NCI-H510A treated with DMSO at 0.1 percent for 48 hours (cell line): ENCODE results near the gene TMEM61.
A peak's percentile ranks its signal among the peaks of the same experiment; 100 is the strongest.
"Not testable (repeated sequence)": the region's sequence is repeated elsewhere in the genome, so short reads cannot be mapped to it uniquely, and the experiment has no call there.

Source experiments
- DNase-seq: peaks from one replicate; lab custom pipeline; 2025; lab: John Stamatoyannopoulos, UW

Gene TMEM61

GRCh38 chr1:54980528-54981241 lies at the start of gene TMEM61:
Gene TMEM61 (plus strand): TSS chr1:54980628. CDS start chr1:54981066, 438 bp downstream.
- peak; percentile 28 for DNase-seq

DNA sequence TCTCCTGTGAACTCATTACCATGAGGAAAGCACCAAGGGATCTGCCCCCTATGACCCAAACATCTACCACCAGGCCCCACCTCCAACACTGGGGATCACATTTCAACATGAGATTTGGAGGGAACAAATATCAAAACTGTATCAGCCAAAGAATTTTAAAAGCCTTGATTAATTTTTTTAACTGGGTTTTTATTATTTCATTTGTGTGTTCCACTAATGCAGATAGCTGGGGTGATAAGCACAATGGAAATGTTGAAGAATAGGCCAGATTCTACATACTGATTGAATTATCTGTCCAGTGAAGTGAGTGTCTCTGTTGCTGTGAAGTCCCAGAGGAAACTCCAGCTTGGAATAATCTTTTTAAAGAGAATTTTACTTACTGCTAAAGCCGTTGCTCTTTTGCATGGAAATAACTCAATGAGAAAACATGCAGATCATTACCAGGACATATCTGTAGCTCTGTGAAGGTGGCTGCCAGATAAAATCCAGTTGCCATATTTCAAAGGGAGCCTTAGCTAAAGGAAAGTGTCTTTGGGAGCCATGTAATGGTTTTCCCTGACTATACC lies 49.1 kb upstream of the TMEM61 start:
- DNase-seq, result no peak

- DNase-seq, result not testable (repeated sequence)
These were observed 46.3 kb upstream of the TMEM61 start for GRCh38 chr1:54934081-54934480.

- DNase-seq, result no peak
These were observed 45.6 kb upstream of the TMEM61 start for GRCh38 chr1:54934869-54935268.

- DNase-seq, result no peak
These were observed 43.6 kb upstream of the TMEM61 start for GRCh38 chr1:54936791-54937190.

DNA sequence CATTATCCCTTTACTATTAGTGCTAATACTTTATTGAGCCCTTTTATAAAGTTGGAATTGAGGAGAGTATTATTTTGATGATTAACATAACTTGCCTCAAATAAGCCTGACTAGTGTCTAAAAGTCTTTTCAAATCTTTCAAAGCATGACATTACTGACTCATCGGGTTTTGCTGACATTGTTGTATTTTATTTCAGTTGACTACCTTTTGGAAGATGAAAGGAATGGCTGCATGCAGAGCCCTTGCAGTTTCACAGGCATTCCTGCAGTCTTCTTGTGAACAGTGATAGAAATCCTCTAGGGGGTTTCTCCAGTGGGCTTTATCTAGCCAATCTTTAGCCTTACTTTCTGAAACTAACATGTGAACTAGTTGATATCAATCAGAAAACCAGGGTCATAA lies 43.0 kb upstream of the TMEM61 start:
- no peak for DNase-seq

GRCh38 chr1:54938955-54939354 lies 41.5 kb upstream of the TMEM61 start:
- not testable (repeated sequence) for DNase-seq

DNA sequence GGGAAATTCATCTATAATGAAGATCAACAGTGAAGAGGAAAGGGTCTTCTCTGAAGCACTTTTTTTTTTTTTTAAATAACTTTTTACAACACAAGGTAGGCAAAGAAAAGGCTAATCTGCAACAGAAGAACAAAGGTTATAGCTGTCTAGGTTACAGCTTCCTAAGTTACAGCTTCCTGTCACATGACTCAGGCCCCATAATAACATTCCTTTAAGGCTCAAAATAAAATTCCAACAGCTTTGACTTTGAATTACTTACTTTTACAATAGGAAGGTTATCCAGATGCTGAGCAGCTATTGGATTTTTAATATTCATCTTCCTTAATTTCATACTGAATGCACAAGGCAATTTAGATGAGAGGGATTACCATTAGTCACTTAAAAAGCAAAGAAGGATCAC lies 40.4 kb upstream of the TMEM61 start:
- no peak for DNase-seq

DNA sequence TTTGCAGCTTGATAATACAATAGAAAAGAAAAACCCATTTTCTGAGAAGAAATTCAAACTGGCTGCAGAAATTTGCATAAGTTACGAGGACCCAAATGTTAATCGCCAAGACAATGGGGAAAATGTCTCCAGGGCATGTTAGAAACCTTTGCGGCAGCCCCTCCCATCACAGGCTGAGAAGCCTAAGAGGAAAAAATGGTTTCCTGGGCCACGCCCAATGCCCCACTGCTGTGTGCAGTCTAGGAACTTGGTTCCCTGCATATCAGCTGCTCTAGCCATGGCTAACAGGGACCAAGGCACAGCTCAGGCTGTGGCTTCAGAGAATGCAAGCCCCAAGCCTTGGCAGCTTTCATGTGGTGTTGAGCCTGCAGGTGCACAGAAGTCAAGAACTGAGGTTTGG lies 37.5 kb upstream of the TMEM61 start:
- no peak for DNase-seq

GRCh38 chr1:54944610-54945392 lies 35.6 kb upstream of the TMEM61 start:
- DNase-seq, result peak; percentile 49

DNA sequence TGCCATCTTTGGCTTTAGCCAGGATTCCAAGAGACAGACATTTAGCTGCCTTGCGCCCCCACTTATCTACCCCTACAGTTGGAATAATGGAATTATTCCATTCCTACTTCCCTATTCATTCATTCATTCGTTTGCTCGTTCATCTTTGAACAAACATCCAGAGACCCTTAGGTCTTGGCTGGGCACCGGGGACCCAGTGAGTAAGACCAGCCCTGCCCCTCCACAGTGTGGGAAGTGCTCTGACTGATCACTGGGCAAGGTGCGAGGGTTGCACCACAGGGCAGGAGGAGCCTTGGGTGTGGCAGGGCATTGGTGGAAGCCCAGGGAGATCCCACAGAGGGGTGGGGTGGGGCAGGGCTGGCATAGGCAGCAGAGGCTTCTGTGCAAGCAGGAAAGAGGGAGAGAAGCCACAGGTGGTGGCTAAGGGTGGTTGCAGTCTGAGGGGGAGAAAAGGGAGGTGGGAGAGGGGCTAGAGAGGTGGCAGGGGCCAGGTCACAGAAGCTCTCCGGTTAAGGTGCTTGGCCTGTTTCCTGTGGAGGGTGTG lies 35.0 kb upstream of the TMEM61 start:
- DNase-seq, result no peak

- DNase-seq, result no peak
These were observed 32.9 kb upstream of the TMEM61 start for GRCh38 chr1:54947540-54947939.

GRCh38 chr1:54949053-54949452 lies 31.4 kb upstream of the TMEM61 start:
- no peak for DNase-seq

DNA sequence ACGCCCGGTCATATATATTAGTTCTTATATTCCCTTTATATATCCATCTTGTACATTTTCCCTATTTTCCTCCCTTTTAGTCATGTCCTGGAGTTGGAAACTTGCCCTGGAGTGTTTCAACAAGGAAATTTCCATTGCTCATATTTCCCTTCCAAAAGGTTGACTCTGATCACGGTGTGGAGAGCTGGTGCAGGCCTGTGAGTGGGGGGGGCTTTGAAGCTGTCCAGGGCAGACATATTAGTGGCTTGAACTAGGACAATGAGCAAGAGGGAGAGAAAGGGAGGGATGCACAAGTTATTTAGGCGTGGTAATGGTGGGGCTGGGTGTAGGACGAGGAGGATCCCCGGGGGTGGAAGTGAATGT lies 30.4 kb upstream of the TMEM61 start:
- DNase-seq, result no peak

- DNase-seq, result peak; percentile 71
These were observed 29.9 kb upstream of the TMEM61 start for GRCh38 chr1:54950369-54951163.

- no peak for DNase-seq
These were observed 28.6 kb upstream of the TMEM61 start for GRCh38 chr1:54951810-54952226.

DNA sequence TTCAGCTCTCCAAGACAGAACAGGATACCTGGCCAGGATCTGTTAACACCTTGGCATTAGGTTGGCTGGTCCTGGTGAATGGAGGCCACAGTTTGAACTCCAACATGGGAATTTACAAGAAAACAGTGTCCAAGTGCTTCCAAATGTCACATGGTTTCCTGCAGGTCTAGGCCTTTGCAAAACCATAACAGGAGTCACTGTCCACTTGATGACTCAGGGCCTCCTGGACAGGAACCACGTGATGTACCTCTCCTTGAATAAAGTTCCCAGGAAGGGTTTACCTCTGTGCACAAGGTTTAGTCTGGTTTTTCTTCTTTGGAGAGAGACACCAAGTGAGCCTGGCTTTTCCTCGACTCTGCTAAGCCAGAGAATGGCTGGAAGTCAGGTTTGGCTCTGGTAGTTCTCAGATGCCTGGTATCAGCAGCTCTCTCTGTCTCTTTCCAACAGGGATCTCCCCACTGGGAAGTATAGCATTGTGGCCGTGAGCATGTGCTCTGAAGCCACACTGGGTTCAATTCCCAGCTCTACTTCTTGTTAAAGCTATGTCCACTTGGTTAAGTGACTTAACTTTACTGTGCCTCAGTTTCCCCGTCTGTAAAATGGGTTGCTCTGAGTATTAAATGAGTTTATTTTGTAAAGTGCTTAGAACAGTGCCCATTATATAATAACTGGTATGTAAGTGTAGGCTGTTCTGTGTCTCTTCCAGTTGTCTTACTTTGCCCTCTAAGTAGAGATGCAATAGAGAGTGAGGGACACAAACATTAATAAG lies 27.3 kb upstream of the TMEM61 start:
- no peak for DNase-seq

DNA sequence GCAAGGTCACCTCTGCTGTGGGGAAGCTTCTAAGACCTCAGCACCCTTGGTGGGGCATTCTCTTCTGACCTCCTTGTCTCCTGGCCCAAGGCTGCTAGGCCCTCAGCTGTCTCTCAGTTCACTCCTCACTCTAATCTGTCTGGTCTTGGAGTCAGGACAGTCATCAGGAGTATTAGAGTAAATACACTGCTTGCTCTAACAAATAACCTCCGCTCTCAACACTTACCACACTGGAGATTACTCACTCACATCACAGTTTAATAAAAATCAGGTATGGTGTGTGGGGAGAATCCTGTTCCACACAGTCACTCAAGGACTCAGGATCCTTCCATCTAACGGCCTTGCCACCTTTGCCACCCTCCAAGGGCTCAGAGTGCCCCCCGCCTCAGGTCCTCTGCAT lies 26.6 kb upstream of the TMEM61 start:
- DNase-seq, result no peak

GRCh38 chr1:54955359-54955758 lies 25.1 kb upstream of the TMEM61 start:
- no peak for DNase-seq

GRCh38 chr1:54956726-54957125 lies 23.7 kb upstream of the TMEM61 start:
- no peak for DNase-seq

DNA sequence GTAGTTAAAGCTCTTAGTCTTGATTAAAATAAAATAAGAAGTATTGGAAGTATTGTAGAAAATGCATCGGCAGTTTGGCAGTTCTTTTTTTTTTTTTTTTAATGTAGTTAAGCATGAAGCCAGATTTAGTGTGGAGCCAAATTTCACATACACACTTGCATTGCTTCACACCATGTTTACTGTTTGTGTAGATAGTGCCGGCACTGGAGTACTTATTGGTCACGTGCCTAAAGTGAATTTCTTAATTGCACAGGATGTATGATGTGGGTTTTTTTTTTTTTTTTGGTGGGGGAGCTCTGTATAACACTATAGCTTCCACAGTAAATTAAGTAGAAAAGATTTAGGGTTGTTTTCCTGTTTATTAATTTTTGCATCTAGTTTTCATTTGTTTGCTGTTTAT lies 21.2 kb upstream of the TMEM61 start:
- no peak for DNase-seq
